ENCODE results near the gene CREG1.
A peak's percentile ranks its signal among the peaks of the same experiment; 100 is the strongest.
"Not testable (repeated sequence)": the region's sequence is repeated elsewhere in the genome, so short reads cannot be mapped to it uniquely, and the experiment has no call there.

Gene CREG1

GRCh38 chr1:167579986-167580385, 26.4 kb upstream of the CREG1 start:
- TF ChIP-seq CTCF (IDR thresholded peaks at IDR 0.05; ENCODE audit: insufficient read depth, low read depth, low read length, missing control alignments): no peak
- H3K4me3 ChIP-seq (ENCODE audit: low read length): no peak overlapping the region

GRCh38 chr1:167578939-167579521, 25.5 kb upstream of the CREG1 start:
- DNase-seq (ENCODE audit: low read depth): no peak
- no peak for TF ChIP-seq CTCF (IDR thresholded peaks at IDR 0.05; ENCODE audit: insufficient read depth, low read depth, low read length, missing control alignments)
- no peak overlapping the region for H3K4me3 ChIP-seq (ENCODE audit: low read length)

More at GRCh38 chr1:167579986-167580385, 26.4 kb upstream of the CREG1 start:
- no peak for DNase-seq (ENCODE audit: low read depth)

GRCh38 chr1:167575649-167576048, 22.1 kb upstream of the CREG1 start:
- no peak for DNase-seq (ENCODE audit: low read depth)
- no peak for TF ChIP-seq CTCF (IDR thresholded peaks at IDR 0.05; ENCODE audit: insufficient read depth, low read depth, low read length, missing control alignments)

GRCh38 chr1:167573035-167573434, 19.5 kb upstream of the CREG1 start:
- TF ChIP-seq CTCF (IDR thresholded peaks at IDR 0.05; ENCODE audit: insufficient read depth, low read depth, low read length, missing control alignments): no peak
- no peak overlapping the region for H3K4me3 ChIP-seq (ENCODE audit: low read length)
- DNase-seq (ENCODE audit: low read depth): peak; percentile 79

More at GRCh38 chr1:167575649-167576048, 22.1 kb upstream of the CREG1 start:
- no peak overlapping the region for H3K4me3 ChIP-seq (ENCODE audit: low read length)

GRCh38 chr1:167570712-167571111, 17.1 kb upstream of the CREG1 start:
- not testable (repeated sequence) for H3K4me3 ChIP-seq (ENCODE audit: low read length); DNase-seq (ENCODE audit: low read depth)

- no peak for DNase-seq (ENCODE audit: low read depth)
- H3K4me3 ChIP-seq (ENCODE audit: low read length): no peak overlapping the region
These were observed 14.1 kb upstream of the CREG1 start for GRCh38 chr1:167567663-167568062.

GRCh38 chr1:167566766-167567165, 13.2 kb upstream of the CREG1 start:
- no peak overlapping the region for H3K4me3 ChIP-seq (ENCODE audit: low read length)
- no peak for DNase-seq (ENCODE audit: low read depth)
- TF ChIP-seq CTCF (IDR thresholded peaks at IDR 0.05; ENCODE audit: insufficient read depth, low read depth, low read length, missing control alignments): no peak

More at GRCh38 chr1:167567663-167568062, 14.1 kb upstream of the CREG1 start:
- no peak for TF ChIP-seq CTCF (IDR thresholded peaks at IDR 0.05; ENCODE audit: insufficient read depth, low read depth, low read length, missing control alignments)

Measured in epithelial cell of esophagus (primary cell).